ENCODE measurements around the gene CCDC177.

Gene CCDC177

GRCh38 chr14:69567563-69567962, 7.1 kb downstream of the CCDC177 start:
- no peak for ATAC-seq (ENCODE audit: insufficient read depth, low read depth)
- H3K27me3 ChIP-seq (ENCODE audit: insufficient read depth, low read length, poor library complexity) = peaks cover 14% of the 10 kb centered on the region
- TF ChIP-seq EZH2 (IDR thresholded peaks at IDR 0.05; ENCODE audit: borderline replicate concordance, low read depth, low read length, severe bottlenecking) (no peak), CTCF (IDR thresholded peaks at IDR 0.05; ENCODE audit: borderline replicate concordance, extremely low read depth, low read length, poor library complexity, severe bottlenecking) (no peak)

GRCh38 chr14:69561893-69562292, 12.8 kb downstream of the CCDC177 start:
- Histone ChIP-seq H3K4me3 (ENCODE audit: low read depth in 1 of 2, low read length in 2 of 2) (no peak overlapping the region), H3K4me2 (ENCODE audit: insufficient read depth, low read length) (no peak overlapping the region), H3K9ac (ENCODE audit: low read depth, low read length) (no peak overlapping the region), H3K27me3 (ENCODE audit: insufficient read depth, low read length, poor library complexity) (peaks cover 3% of the 10 kb centered on the region), H3K9me3 (ENCODE audit: insufficient read depth, low read length, severe bottlenecking) (no peaks in the 10 kb centered on the region), H3K4me1 (ENCODE audit: insufficient read depth, low read length) (no peaks in the 10 kb centered on the region), H3K27ac (ENCODE audit: low read length) (no peak overlapping the region), H2AFZ (ENCODE audit: low read depth, low read length) (no peak overlapping the region), H4K20me1 (ENCODE audit: insufficient read depth, low read length) (no peaks in the 10 kb centered on the region), H3K36me3 (ENCODE audit: insufficient read depth, low read length) (no peaks in the 10 kb centered on the region), H3K79me2 (ENCODE audit: insufficient read depth, low read length) (no peaks in the 10 kb centered on the region)
- no peak for ATAC-seq (ENCODE audit: insufficient read depth, low read depth)
- TF ChIP-seq EZH2 (IDR thresholded peaks at IDR 0.05; ENCODE audit: borderline replicate concordance, low read depth, low read length, severe bottlenecking) (no peak), CTCF (IDR thresholded peaks at IDR 0.05; ENCODE audit: borderline replicate concordance, extremely low read depth, low read length, poor library complexity, severe bottlenecking) (no peak)
- DNase-seq = no peak

More at GRCh38 chr14:69567563-69567962, 7.1 kb downstream of the CCDC177 start:
- Histone ChIP-seq H3K4me3 (ENCODE audit: low read depth in 1 of 2, low read length in 2 of 2) (no peak overlapping the region), H3K27ac (ENCODE audit: low read length) (no peak overlapping the region), H3K79me2 (ENCODE audit: insufficient read depth, low read length) (no peaks in the 10 kb centered on the region), H4K20me1 (ENCODE audit: insufficient read depth, low read length) (no peaks in the 10 kb centered on the region), H3K36me3 (ENCODE audit: insufficient read depth, low read length) (no peaks in the 10 kb centered on the region), H3K4me1 (ENCODE audit: insufficient read depth, low read length) (no peaks in the 10 kb centered on the region), H3K4me2 (ENCODE audit: insufficient read depth, low read length) (no peak overlapping the region), H2AFZ (ENCODE audit: low read depth, low read length) (no peak overlapping the region), H3K9ac (ENCODE audit: low read depth, low read length) (no peak overlapping the region), H3K9me3 (ENCODE audit: insufficient read depth, low read length, severe bottlenecking) (no peaks in the 10 kb centered on the region)
- no peak for DNase-seq

GRCh38 chr14:69560826-69561225, 13.8 kb downstream of the CCDC177 start:
- H3K36me3 ChIP-seq (ENCODE audit: insufficient read depth, low read length) = no peaks in the 10 kb centered on the region
- ATAC-seq (ENCODE audit: insufficient read depth, low read depth) = no peak
- no peak overlapping the region for H3K4me2 ChIP-seq (ENCODE audit: insufficient read depth, low read length)

More at GRCh38 chr14:69560826-69561225, 13.8 kb downstream of the CCDC177 start:
- Histone ChIP-seq H4K20me1 (ENCODE audit: insufficient read depth, low read length) (no peaks in the 10 kb centered on the region), H3K27ac (ENCODE audit: low read length) (no peak overlapping the region), H3K27me3 (ENCODE audit: insufficient read depth, low read length, poor library complexity) (no peaks in the 10 kb centered on the region), H3K4me3 (ENCODE audit: low read depth in 1 of 2, low read length in 2 of 2) (no peak overlapping the region), H3K79me2 (ENCODE audit: insufficient read depth, low read length) (no peaks in the 10 kb centered on the region), H3K9me3 (ENCODE audit: insufficient read depth, low read length, severe bottlenecking) (no peaks in the 10 kb centered on the region), H2AFZ (ENCODE audit: low read depth, low read length) (no peak overlapping the region), H3K4me1 (ENCODE audit: insufficient read depth, low read length) (no peaks in the 10 kb centered on the region), H3K9ac (ENCODE audit: low read depth, low read length) (no peak overlapping the region)
- no peak for DNase-seq
- TF ChIP-seq EZH2 (IDR thresholded peaks at IDR 0.05; ENCODE audit: borderline replicate concordance, low read depth, low read length, severe bottlenecking) (no peak), CTCF (IDR thresholded peaks at IDR 0.05; ENCODE audit: borderline replicate concordance, extremely low read depth, low read length, poor library complexity, severe bottlenecking) (no peak)
